ENCODE measurements around the gene FAM171A1. TPM values are rescaled to one million over a fixed set of nuclear protein-coding genes. Genes with fewer than 3 reads are reported as not detected.

The FAM171A1 gene
- total RNA-seq, 2 experiments from 2014 or later = 4.2 to 5.1 TPM

DNA sequence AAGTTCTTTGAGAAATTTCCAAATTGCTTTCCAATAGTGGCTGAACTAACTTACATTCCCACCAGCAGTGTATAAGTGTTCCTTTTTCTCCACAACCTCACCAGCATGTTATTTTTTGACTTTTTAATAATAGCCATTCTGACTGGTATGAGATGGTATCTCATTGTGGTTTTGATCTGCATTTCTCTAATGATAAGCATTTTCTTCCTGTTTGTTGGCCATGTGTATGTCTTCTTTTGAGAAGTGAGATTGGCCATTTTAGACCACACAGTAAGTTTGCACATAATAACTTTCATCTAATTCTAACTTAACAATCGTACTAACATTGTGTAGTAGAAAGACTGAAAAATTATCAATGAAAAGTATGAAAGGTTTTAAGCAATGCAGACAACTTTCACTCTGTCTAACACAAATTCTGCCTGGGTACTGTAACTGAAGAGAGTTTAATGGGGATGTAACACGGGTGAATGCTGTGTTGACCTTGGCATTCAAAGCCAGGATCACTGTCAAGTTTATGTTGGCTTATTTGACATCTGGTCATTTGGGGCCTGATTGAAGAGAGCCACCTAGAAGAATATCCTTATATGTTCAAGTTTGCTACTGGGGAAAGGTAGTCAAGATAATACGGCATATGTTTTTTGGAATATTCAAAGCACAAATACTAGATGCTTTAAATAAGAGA lies 50.4 kb downstream of the FAM171A1 start:
- H3K4me3 Mint-ChIP-seq = no peak overlapping the region
- H3K27ac Mint-ChIP-seq = no peak overlapping the region
- ChIA-PET POLR2A (no interaction called here), CTCF (interaction anchor here (0.7 kb wide), 1 partner anchor 1587 kb away, joined by 3 read pairs; no protein-coding TSS in a partner anchor)
- no peaks in the 10 kb centered on the region for H3K9me3 Mint-ChIP-seq
- intact Hi-C loops (cut with micrococcal nuclease) = no loop called here
- no peaks in the 10 kb centered on the region for H3K27me3 Mint-ChIP-seq
- ATAC-seq (no peak), DNase-seq (no peak)
- H3K4me1 Mint-ChIP-seq (ENCODE audit: low read depth) = peaks cover 8% of the 10 kb centered on the region
- TF ChIP-seq, protein P1, sequence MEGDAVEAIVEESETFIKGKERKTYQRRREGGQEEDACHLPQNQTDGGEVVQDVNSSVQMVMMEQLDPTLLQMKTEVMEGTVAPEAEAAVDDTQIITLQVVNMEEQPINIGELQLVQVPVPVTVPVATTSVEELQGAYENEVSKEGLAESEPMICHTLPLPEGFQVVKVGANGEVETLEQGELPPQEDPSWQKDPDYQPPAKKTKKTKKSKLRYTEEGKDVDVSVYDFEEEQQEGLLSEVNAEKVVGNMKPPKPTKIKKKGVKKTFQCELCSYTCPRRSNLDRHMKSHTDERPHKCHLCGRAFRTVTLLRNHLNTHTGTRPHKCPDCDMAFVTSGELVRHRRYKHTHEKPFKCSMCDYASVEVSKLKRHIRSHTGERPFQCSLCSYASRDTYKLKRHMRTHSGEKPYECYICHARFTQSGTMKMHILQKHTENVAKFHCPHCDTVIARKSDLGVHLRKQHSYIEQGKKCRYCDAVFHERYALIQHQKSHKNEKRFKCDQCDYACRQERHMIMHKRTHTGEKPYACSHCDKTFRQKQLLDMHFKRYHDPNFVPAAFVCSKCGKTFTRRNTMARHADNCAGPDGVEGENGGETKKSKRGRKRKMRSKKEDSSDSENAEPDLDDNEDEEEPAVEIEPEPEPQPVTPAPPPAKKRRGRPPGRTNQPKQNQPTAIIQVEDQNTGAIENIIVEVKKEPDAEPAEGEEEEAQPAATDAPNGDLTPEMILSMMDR (IDR thresholded peaks at IDR 0.05) = no peak
- no peaks in the 10 kb centered on the region for H3K36me3 Mint-ChIP-seq (ENCODE audit: low read depth)

DNA sequence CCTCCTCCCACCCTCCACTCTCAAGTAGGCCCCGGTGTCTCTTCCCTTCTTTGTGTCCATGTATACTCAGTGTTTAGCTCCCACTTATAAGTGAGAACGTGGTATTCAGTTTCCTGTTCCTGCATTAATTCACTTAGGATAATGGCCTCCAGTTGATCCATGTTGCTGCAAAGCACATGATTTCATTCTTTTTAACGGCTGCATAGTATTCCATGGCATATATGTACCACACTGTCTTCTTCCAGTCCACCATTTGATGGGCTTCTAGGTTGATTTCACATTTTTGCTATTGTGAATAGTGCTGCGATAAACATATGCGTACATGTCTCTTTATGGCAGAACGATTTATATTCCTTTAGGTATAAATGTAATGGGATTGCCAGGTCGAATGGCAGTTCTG lies 51.0 kb downstream of the FAM171A1 start:
- H3K9me3 Mint-ChIP-seq = no peaks in the 10 kb centered on the region
- ATAC-seq (no peak), DNase-seq (no peak)
- ChIA-PET CTCF (no interaction called here), POLR2A (no interaction called here)
- TF ChIP-seq, protein P1 (IDR thresholded peaks at IDR 0.05) = no peak
- H3K36me3 Mint-ChIP-seq (ENCODE audit: low read depth) = no peaks in the 10 kb centered on the region
- intact Hi-C loops (cut with micrococcal nuclease) = no loop called here
- no peaks in the 10 kb centered on the region for H3K27me3 Mint-ChIP-seq
- no peak overlapping the region for H3K4me3 Mint-ChIP-seq
- H3K4me1 Mint-ChIP-seq (ENCODE audit: low read depth) = peaks cover 6% of the 10 kb centered on the region
- no peak overlapping the region for H3K27ac Mint-ChIP-seq

DNA sequence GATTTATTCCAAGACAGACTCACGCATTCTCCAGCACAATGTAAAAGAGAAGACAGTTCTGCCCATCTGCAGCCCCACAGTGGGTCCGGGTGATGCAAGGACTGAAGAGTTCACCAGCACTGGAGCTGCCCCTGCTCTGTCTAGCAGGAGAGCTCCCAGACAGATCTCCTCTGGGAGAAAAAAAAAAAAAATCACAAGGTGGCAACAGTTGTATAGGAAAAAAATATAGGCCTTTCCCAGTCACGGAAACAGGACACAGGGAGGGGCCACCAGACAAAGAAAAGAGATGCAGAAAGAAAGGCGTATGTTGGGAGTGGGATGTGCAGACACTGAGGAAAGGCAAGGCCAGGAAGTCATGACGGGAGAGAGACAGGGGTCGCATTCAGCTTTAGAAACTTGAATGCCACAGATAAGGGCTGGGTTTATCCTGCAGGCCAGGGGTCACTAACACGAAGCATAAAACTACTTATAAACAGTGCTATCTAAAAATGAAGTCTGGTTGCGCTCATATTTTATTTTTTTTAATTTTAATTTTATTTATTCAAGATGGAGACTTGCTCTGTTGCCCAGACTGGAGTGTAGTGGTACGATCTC lies 54.1 kb downstream of the FAM171A1 start:
- intact Hi-C loops (cut with micrococcal nuclease) = no loop called here
- no peak for ATAC-seq
- no peak for DNase-seq
- ChIA-PET CTCF (no interaction called here), POLR2A (no interaction called here)
- Mint-ChIP-seq H3K36me3 (ENCODE audit: low read depth) (no peaks in the 10 kb centered on the region), H3K4me3 (no peak overlapping the region), H3K27me3 (no peaks in the 10 kb centered on the region), H3K9me3 (no peaks in the 10 kb centered on the region), H3K27ac (no peak overlapping the region), H3K4me1 (ENCODE audit: low read depth) (peaks cover 2% of the 10 kb centered on the region)
- TF ChIP-seq, protein P1 (IDR thresholded peaks at IDR 0.05) = no peak

DNA sequence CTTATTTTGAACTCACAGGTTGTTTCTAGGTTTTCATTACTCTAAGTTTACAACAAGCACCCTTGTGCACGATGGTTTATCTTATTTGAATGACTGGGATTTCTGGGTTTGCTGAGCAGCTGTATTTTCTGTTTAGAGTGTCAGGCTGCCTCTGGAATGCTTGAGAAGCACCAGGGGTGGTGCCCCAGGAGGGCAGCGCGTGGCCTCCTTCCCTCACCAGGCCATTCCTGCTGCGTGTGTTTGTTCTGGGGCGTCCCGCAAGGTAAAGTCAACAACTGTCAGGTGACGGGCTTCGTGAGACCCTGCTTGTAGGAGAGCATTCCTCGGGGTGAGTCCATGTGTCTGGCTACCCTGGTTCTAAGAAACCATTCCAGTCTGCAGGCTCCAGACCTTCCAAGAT lies 54.9 kb downstream of the FAM171A1 start:
- Mint-ChIP-seq H3K4me1 (ENCODE audit: low read depth) (peaks cover 2% of the 10 kb centered on the region), H3K27ac (no peak overlapping the region), H3K36me3 (ENCODE audit: low read depth) (no peaks in the 10 kb centered on the region), H3K4me3 (no peak overlapping the region), H3K9me3 (no peaks in the 10 kb centered on the region), H3K27me3 (no peaks in the 10 kb centered on the region)
- ChIA-PET CTCF (no interaction called here), POLR2A (interaction anchor here (0.6 kb wide), 1 partner anchor 487 kb away, joined by 3 read pairs; no protein-coding TSS in a partner anchor)
- intact Hi-C loops (cut with micrococcal nuclease) = no loop called here
- ATAC-seq (no peak), DNase-seq (no peak)
- TF ChIP-seq, protein P1 (IDR thresholded peaks at IDR 0.05) = no peak

DNA sequence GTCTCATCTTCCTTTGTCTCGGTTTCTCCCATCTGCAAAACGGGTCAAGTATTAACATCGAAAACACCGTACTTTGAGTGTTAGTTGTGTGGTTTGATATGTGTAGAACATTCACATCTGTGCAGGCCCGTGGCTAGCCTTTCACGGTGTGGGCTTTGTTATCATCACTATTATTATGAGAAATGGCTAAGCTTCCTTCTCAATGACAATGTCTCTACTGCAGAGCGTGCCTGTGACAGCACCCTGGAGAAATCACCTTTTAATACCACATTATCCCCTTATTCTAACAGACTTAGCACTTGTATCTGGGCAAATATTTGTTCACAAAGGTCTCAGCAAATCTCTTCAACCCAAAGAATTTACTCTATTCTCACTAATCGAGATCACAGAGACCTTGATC lies 55.8 kb downstream of the FAM171A1 start:
- intact Hi-C loops (cut with micrococcal nuclease) = no loop called here

More for the DNA sequence above, 55.8 kb downstream of the FAM171A1 start:
- H3K4me1 Mint-ChIP-seq (ENCODE audit: low read depth) = peaks cover 2% of the 10 kb centered on the region
- no peaks in the 10 kb centered on the region for H3K9me3 Mint-ChIP-seq
- no peaks in the 10 kb centered on the region for H3K27me3 Mint-ChIP-seq
- no peak overlapping the region for H3K27ac Mint-ChIP-seq
- ATAC-seq = no peak
- H3K4me3 Mint-ChIP-seq = no peak overlapping the region
- TF ChIP-seq, protein P1 (IDR thresholded peaks at IDR 0.05) = no peak
- POLR2A ChIA-PET = no interaction called here
- DNase-seq = no peak
- CTCF ChIA-PET = no interaction called here
- no peaks in the 10 kb centered on the region for H3K36me3 Mint-ChIP-seq (ENCODE audit: low read depth)

Measured in activated CD8-positive, alpha-beta T cell treated with anti-CD3 and anti-CD28 coated beads for 36 hours (primary cell).